ENCODE data around the gene GGA1.
A peak's percentile ranks its signal among the peaks of the same experiment; 100 is the strongest.
"Not testable (repeated sequence)": the region's sequence is repeated elsewhere in the genome, so short reads cannot be mapped to it uniquely, and the experiment has no call there.

Gene GGA1

GRCh38 chr22:37650463-37651136, 42.0 kb downstream of the GGA1 start:
- DNase-seq (ENCODE audit: low read depth), result no peak

GRCh38 chr22:37654563-37655251, 46.1 kb downstream of the GGA1 start:
- no peak for DNase-seq (ENCODE audit: low read depth)

GRCh38 chr22:37655252-37655563, 46.6 kb downstream of the GGA1 start:
- DNase-seq (ENCODE audit: low read depth), result no peak

- DNase-seq (ENCODE audit: low read depth), result not testable (repeated sequence)
Observed at GRCh38 chr22:37656583-37656982, 47.9 kb downstream of the GGA1 start.

GRCh38 chr22:37657590-37658132, 49.0 kb downstream of the GGA1 start:
- DNase-seq (ENCODE audit: low read depth), result no peak

GRCh38 chr22:37658133-37659065, 49.8 kb downstream of the GGA1 start, which contains the start of gene PDXP:
Gene PDXP (plus strand): TSS chr22:37658723. CDS start chr22:37658783, 60 bp downstream.
- peak; percentile 93 for DNase-seq (ENCODE audit: low read depth)

- DNase-seq (ENCODE audit: low read depth), result no peak
Observed at GRCh38 chr22:37659066-37659896, 50.6 kb downstream of the GGA1 start.

GRCh38 chr22:37659897-37660708, 51.5 kb downstream of the GGA1 start:
- no peak for DNase-seq (ENCODE audit: low read depth)

- DNase-seq (ENCODE audit: low read depth), result no peak
Observed at GRCh38 chr22:37660709-37661045, 52.0 kb downstream of the GGA1 start.

GRCh38 chr22:37661160-37661924, 52.7 kb downstream of the GGA1 start:
- DNase-seq (ENCODE audit: low read depth), result no peak

GRCh38 chr22:37662039-37662438, 53.4 kb downstream of the GGA1 start:
- DNase-seq (ENCODE audit: low read depth), result no peak

- DNase-seq (ENCODE audit: low read depth), result no peak
Observed at GRCh38 chr22:37663521-37664140, 55.0 kb downstream of the GGA1 start.

GRCh38 chr22:37664249-37665101, 55.8 kb downstream of the GGA1 start:
- no peak for DNase-seq (ENCODE audit: low read depth)

- DNase-seq (ENCODE audit: low read depth), result no peak
Observed at GRCh38 chr22:37665487-37665886, 56.9 kb downstream of the GGA1 start.

- no peak for DNase-seq (ENCODE audit: low read depth)
Observed at GRCh38 chr22:37669586-37669985, 61.0 kb downstream of the GGA1 start.

- no peak for DNase-seq (ENCODE audit: low read depth)
Observed at GRCh38 chr22:37672206-37672919, 63.7 kb downstream of the GGA1 start.

- DNase-seq (ENCODE audit: low read depth), result no peak
Observed at GRCh38 chr22:37672920-37673455, 64.4 kb downstream of the GGA1 start.

GRCh38 chr22:37674248-37674647, 65.6 kb downstream of the GGA1 start:
- DNase-seq (ENCODE audit: low read depth), result no peak

All from stimulated activated CD8-positive, alpha-beta memory T cell treated with anti-CD3 and anti-CD28 coated beads, Interleukin-15, amount 100 ng/mL, for 1 hour (primary cell).